ENCODE results near the gene GULP1. TPM values are rescaled to one million over a fixed set of nuclear protein-coding genes. Genes with fewer than 3 reads are reported as not detected.
A peak's percentile ranks its signal among the peaks of the same experiment; 100 is the strongest.

GULP1 gene
- total and polyA plus RNA-seq, 10 donors = 0.83 to 16.6 (median 6.6) TPM

DNA sequence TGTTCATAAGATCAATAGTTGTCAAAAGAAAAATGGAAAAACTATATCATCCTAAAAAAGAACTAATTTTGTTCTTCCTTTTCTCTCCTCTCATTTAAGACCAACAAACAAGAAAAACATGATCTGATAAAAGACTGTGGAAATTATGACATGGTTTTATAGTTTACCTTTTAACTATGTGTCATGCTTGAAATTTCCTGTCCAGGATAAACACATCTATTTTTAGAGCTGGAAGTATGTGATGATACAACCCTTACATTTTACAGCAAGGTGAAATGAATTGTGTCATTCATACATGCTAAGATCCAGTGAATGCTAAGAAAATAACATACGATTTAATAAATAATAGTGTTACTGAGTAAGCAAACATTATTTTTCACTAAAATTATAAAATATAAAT is 89.9 kb downstream of the GULP1 start:
- WGBS, 5 donors = 83 to 90% (median 86%) methylated on average over 1 of the region's 1 CpG
- H3K4me3 ChIP-seq = no peak overlapping the region
- peaks cover 0 to 16% (median 11%) of the 10 kb centered on the region in 8 donors for H3K9me3 ChIP-seq
- no peaks in the 10 kb centered on the region for H3K36me3 ChIP-seq
- H3K27ac ChIP-seq = no peak overlapping the region
- no peaks in the 10 kb centered on the region for H3K4me1 ChIP-seq
- DNase-seq = no peak
- no peaks in the 10 kb centered on the region for H3K27me3 ChIP-seq (replicated peaks in 1 of 7)
- no peak for TF ChIP-seq POLR2A (IDR thresholded peaks at IDR 0.05)
- intact Hi-C loops (cut with DNase I; ENCODE audit: low total_unique reads) = no loop called here

DNA sequence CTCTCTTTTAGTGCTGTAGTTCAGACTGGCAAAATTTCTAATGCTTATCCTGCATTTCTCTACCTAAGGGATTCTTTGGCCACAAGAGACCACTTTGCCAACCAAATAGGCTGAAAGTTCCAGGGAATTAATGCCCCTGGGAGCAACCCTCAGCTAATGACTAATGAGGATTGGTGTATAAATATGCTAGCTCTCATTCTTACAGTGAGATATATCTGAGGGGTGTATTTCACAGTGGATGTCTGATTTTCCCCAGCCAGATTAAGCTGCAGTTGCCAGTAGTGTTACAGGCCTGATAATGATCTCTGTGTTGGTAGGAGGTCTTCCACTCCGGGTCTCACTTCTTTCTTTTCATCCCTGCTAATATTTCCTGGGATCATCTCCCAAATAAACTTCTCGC is 90.4 kb downstream of the GULP1 start:
- DNase-seq = no peak
- Histone ChIP-seq H3K27ac (no peak overlapping the region), H3K4me3 (no peak overlapping the region), H3K4me1 (no peaks in the 10 kb centered on the region), H3K36me3 (no peaks in the 10 kb centered on the region), H3K27me3 (replicated peaks in 1 of 7) (no peaks in the 10 kb centered on the region), H3K9me3 (peaks cover 0 to 16% (median 11%) of the 10 kb centered on the region in 8 donors)
- TF ChIP-seq, protein P1, sequence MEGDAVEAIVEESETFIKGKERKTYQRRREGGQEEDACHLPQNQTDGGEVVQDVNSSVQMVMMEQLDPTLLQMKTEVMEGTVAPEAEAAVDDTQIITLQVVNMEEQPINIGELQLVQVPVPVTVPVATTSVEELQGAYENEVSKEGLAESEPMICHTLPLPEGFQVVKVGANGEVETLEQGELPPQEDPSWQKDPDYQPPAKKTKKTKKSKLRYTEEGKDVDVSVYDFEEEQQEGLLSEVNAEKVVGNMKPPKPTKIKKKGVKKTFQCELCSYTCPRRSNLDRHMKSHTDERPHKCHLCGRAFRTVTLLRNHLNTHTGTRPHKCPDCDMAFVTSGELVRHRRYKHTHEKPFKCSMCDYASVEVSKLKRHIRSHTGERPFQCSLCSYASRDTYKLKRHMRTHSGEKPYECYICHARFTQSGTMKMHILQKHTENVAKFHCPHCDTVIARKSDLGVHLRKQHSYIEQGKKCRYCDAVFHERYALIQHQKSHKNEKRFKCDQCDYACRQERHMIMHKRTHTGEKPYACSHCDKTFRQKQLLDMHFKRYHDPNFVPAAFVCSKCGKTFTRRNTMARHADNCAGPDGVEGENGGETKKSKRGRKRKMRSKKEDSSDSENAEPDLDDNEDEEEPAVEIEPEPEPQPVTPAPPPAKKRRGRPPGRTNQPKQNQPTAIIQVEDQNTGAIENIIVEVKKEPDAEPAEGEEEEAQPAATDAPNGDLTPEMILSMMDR (IDR thresholded peaks at IDR 0.05 in 8 of 11, conservative IDR thresholded peaks at IDR 0.05 in 3 of 11) = no peak
- TF ChIP-seq POLR2A (IDR thresholded peaks at IDR 0.05) = no peak
- no peak for TF ChIP-seq POLR2AphosphoS5 (IDR thresholded peaks at IDR 0.05)
- WGBS, 5 donors = 73 to 94% (median 86%) methylated on average over 2 of the region's 2 CpGs
- intact Hi-C loops (cut with DNase I; ENCODE audit: low total_unique reads) = no loop called here

GRCh38 chr2:188383158-188383557 is 91.5 kb downstream of the GULP1 start:
- intact Hi-C loops (cut with DNase I; ENCODE audit: low total_unique reads) = no loop called here
- Histone ChIP-seq H3K36me3 (no peaks in the 10 kb centered on the region), H3K27me3 (replicated peaks in 1 of 7) (no peaks in the 10 kb centered on the region), H3K4me1 (no peaks in the 10 kb centered on the region), H3K9me3 (peaks cover 0 to 16% (median 11%) of the 10 kb centered on the region in 8 donors), H3K27ac (peak overlapping the region in 2 of 8 donors; percentile 2 to 16), H3K4me3 (peak overlapping the region in 2 of 8 donors; percentile 21 to 34)
- 56 to 74% (median 59%) methylated on average over 1 of the region's 1 CpG for WGBS, 5 donors
- DNase-seq = no peak
- TF ChIP-seq POLR2AphosphoS5 (IDR thresholded peaks at IDR 0.05) = no peak
- TF ChIP-seq, protein P1 (IDR thresholded peaks at IDR 0.05 in 8 of 11, conservative IDR thresholded peaks at IDR 0.05 in 3 of 11) = no peak
- TF ChIP-seq POLR2A (IDR thresholded peaks at IDR 0.05) = no peak

DNA sequence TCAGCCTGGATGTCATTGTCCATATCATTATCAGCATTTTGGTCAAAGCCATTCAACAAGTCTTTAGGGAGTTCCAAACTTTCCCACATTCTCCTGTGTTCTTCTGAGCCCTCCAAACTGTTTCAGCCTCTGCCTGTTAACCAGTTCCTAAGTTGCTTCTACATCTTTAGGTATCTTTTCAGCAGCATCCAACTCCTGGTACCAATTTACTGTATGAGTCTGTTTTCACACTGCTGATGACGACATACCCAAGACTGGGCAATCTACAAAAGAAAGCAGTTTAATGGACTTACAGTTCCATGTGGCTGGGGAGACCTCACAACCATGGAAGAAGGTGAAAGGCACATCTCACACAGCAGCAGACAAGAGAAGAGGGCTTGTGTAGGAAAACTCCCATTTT is 94.2 kb downstream of the GULP1 start:
- Histone ChIP-seq H3K4me3 (no peak overlapping the region), H3K27ac (no peak overlapping the region), H3K27me3 (replicated peaks in 1 of 7) (no peaks in the 10 kb centered on the region), H3K36me3 (no peaks in the 10 kb centered on the region), H3K4me1 (no peaks in the 10 kb centered on the region), H3K9me3 (peaks cover 0 to 16% (median 11%) of the 10 kb centered on the region in 8 donors)
- WGBS, 5 donors = 79 to 88% (median 83%) methylated on average over 1 of the region's 1 CpG
- TF ChIP-seq, protein P1 (IDR thresholded peaks at IDR 0.05 in 8 of 11, conservative IDR thresholded peaks at IDR 0.05 in 3 of 11) = no peak
- TF ChIP-seq POLR2AphosphoS5 (IDR thresholded peaks at IDR 0.05) = no peak
- no peak for TF ChIP-seq POLR2A (IDR thresholded peaks at IDR 0.05)
- DNase-seq = no peak
- intact Hi-C loops (cut with DNase I; ENCODE audit: low total_unique reads) = no loop called here

DNA sequence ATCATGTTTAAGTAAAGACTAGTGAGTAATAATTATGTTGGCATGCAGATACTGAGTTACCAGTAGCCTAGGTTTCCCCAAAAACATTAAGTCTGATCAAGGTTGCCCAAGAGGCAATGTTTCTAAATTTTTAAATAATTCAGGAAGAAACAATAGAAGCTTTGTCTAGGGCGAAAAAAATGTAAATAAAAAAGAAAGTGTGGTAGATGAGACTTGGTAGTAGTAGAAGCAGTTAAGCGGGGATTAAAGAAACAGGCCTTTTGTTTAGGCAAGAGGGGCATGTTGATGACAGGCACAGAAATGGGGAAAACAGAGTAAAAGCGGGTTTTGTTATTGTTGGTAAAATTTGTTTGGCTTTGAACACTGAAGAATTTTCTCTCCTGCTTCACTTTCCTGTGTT is 97.2 kb downstream of the GULP1 start:
- H3K4me3 ChIP-seq = no peak overlapping the region
- 78 to 87% (median 83%) methylated on average over 3 of the region's 3 CpGs for WGBS, 5 donors
- no peaks in the 10 kb centered on the region for H3K4me1 ChIP-seq
- no peak for DNase-seq
- H3K9me3 ChIP-seq = peaks cover 0 to 36% (median 26%) of the 10 kb centered on the region in 8 donors
- no peaks in the 10 kb centered on the region for H3K27me3 ChIP-seq (replicated peaks in 1 of 7)
- intact Hi-C loops (cut with DNase I; ENCODE audit: low total_unique reads) = no loop called here
- TF ChIP-seq POLR2A (IDR thresholded peaks at IDR 0.05) = no peak
- TF ChIP-seq, protein P1 (IDR thresholded peaks at IDR 0.05 in 8 of 11, conservative IDR thresholded peaks at IDR 0.05 in 3 of 11) = no peak
- TF ChIP-seq POLR2AphosphoS5 (IDR thresholded peaks at IDR 0.05) = no peak
- no peak overlapping the region for H3K27ac ChIP-seq
- no peaks in the 10 kb centered on the region for H3K36me3 ChIP-seq

Data from spleen (tissue), 11 donors.